HEK293 (cell line): Measurements from ENCODE around the gene SLC8A1.

ENCODE experiments used
- CTCF ChIA-PET: fragments of 350-600 bp; formaldehyde crosslinking; extraction: SDS; loops from one replicate; lab custom pipeline; 2021; ENCODE audit warnings: antibody characterized with exemption; lab: Yijun Ruan, JAX
- POLR2A ChIA-PET: fragments of 300-600 bp; formaldehyde crosslinking; extraction: SDS; loops from one replicate; lab custom pipeline; 2020; ENCODE audit warnings: antibody characterized with exemption, inconsistent platforms; lab: Yijun Ruan, JAX
- H3K27ac ChIP-seq: fragments of 200-500 bp; sonication (Bioruptor generic); 2 replicates; pipeline ENCODE4 v1.5.1; 2014; ENCODE audit warnings: low read depth, low read length, control low read depth, inconsistent platforms; ENCODE audit errors: extremely low read depth
- H3K36me3 ChIP-seq, 2 experiments: fragments of 200-500 bp in 1 of 2; sonication (Bioruptor generic) in 1 of 2; 1 replicate in 1 of 2; 2 replicates in 1 of 2; pipeline ENCODE4 v1.5.1; 2014 to 2017; ENCODE audit warnings: inconsistent platforms in 2 of 2, low read length in 2 of 2; ENCODE audit not compliant: control insufficient read depth in 2 of 2, insufficient read depth in 1 of 2
- H3K4me1 ChIP-seq: fragments of 200-500 bp; sonication (Bioruptor generic); 2 replicates; pipeline ENCODE4 v1.5.1; 2014; ENCODE audit warnings: mild to moderate bottlenecking, low read length, inconsistent platforms; ENCODE audit not compliant: control insufficient read depth, insufficient read depth
- H3K4me3 ChIP-seq: 2 replicates; pipeline ENCODE4 v1.5.1; 2011; ENCODE audit warnings: low read depth, mild to moderate bottlenecking, control low read depth, low read length, moderate library complexity
- H3K9me3 ChIP-seq: fragments of 200-500 bp; sonication (Bioruptor generic); 2 replicates; pipeline ENCODE4 v1.5.1; 2014; ENCODE audit warnings: low read depth, low read length, inconsistent platforms; ENCODE audit not compliant: control insufficient read depth, insufficient read depth
- GLI2 ChIP-seq: fragments of 450-650 bp; formaldehyde crosslinking; IDR thresholded peaks from 2 replicates; pipeline ENCODE4; 2017; ENCODE audit warnings: missing biosample characterization, missing genetic modification characterization, low read depth, borderline replicate concordance
- GLIS1 ChIP-seq: fragments of 450-650 bp; formaldehyde crosslinking; IDR thresholded peaks from 2 replicates; pipeline ENCODE4 v1.5.1; 2016; ENCODE audit warnings: missing biosample characterization, missing genetic modification characterization
- HOXA7 ChIP-seq: sonication (generic); formaldehyde crosslinking; IDR thresholded peaks from 2 replicates; pipeline ENCODE4 v1.8.1; 2022; ENCODE audit warnings: missing genetic modification reagents, borderline replicate concordance
- SALL2 ChIP-seq: fragments of 450-650 bp; formaldehyde crosslinking; IDR thresholded peaks from 2 replicates; pipeline ENCODE4 v1.5.0; 2017; ENCODE audit warnings: missing biosample characterization, mild to moderate bottlenecking, missing genetic modification characterization, borderline replicate concordance
- ZBTB21 ChIP-seq: fragments of 450-650 bp; formaldehyde crosslinking; IDR thresholded peaks from 2 replicates; pipeline ENCODE4 v1.5.1; 2017; ENCODE audit warnings: missing biosample characterization, missing genetic modification characterization
- ZNF114 ChIP-seq: fragments of 450-650 bp; formaldehyde crosslinking; IDR thresholded peaks from 2 replicates; pipeline ENCODE4 v1.5.0; 2017; ENCODE audit warnings: missing biosample characterization, missing genetic modification characterization
- ZNF140 ChIP-seq: fragments of 450-650 bp; formaldehyde crosslinking; IDR thresholded peaks from 2 replicates; pipeline ENCODE4 v1.5.1; 2016; ENCODE audit warnings: missing biosample characterization, missing genetic modification characterization
- ZNF211 ChIP-seq: fragments of 450-650 bp; formaldehyde crosslinking; IDR thresholded peaks from 2 replicates; pipeline ENCODE4 v1.5.1; 2016; ENCODE audit warnings: low read depth, missing biosample characterization, missing genetic modification characterization
- ZNF223 ChIP-seq: fragments of 450-650 bp; formaldehyde crosslinking; IDR thresholded peaks from 2 replicates; pipeline ENCODE4 v1.5.1; 2016; ENCODE audit warnings: missing biosample characterization, missing genetic modification characterization
- ZNF274 ChIP-seq, 2 experiments: fragments of 200-500 bp in 1 of 2; fragments of 450-650 bp in 1 of 2; sonication (Bioruptor generic) in 1 of 2; formaldehyde crosslinking in 1 of 2; IDR thresholded peaks; 2 replicates each; pipeline versions ENCODE4 v1.5.1 to v1.6.1; 2014 to 2016; ENCODE audit warnings: borderline replicate concordance in 1 of 2, inconsistent platforms in 1 of 2, low read length in 1 of 2, missing biosample characterization in 1 of 2, missing genetic modification characterization in 1 of 2
- ZNF350 ChIP-seq: fragments of 450-650 bp; formaldehyde crosslinking; IDR thresholded peaks from 2 replicates; pipeline ENCODE4 v1.5.0; 2017; ENCODE audit warnings: missing biosample characterization, mild to moderate bottlenecking, missing genetic modification characterization
- ZNF510 ChIP-seq: fragments of 450-650 bp; formaldehyde crosslinking; IDR thresholded peaks from 2 replicates; pipeline ENCODE4 v1.5.1; 2018; ENCODE audit warnings: mild to moderate bottlenecking, missing genetic modification characterization, missing biosample characterization; ENCODE audit not compliant: insufficient replicate concordance
- ZNF548 ChIP-seq: fragments of 450-650 bp; formaldehyde crosslinking; IDR thresholded peaks from 2 replicates; pipeline ENCODE4 v1.5.1; 2016; ENCODE audit warnings: missing biosample characterization, missing genetic modification characterization
- ZNF555 ChIP-seq: fragments of 450-650 bp; formaldehyde crosslinking; conservative IDR thresholded peaks from 2 replicates; pipeline ENCODE4 v1.5.1; 2017; ENCODE audit warnings: missing biosample characterization, mild to moderate bottlenecking, missing genetic modification characterization, inconsistent platforms
- ZNF561 ChIP-seq: fragments of 450-650 bp; IDR thresholded peaks from 2 replicates; pipeline ENCODE4 v1.5.1; 2018; ENCODE audit warnings: missing biosample characterization, missing genetic modification characterization, borderline replicate concordance
- ZNF623 ChIP-seq: fragments of 450-650 bp; formaldehyde crosslinking; IDR thresholded peaks from 2 replicates; pipeline ENCODE4 v1.5.1; 2016; ENCODE audit warnings: missing biosample characterization, missing genetic modification characterization
- ZNF624 ChIP-seq: fragments of 450-650 bp; formaldehyde crosslinking; IDR thresholded peaks from 2 replicates; pipeline ENCODE4 v1.5.1; 2017; ENCODE audit warnings: missing biosample characterization, missing genetic modification characterization
- ZNF658 ChIP-seq: fragments of 450-650 bp; formaldehyde crosslinking; IDR thresholded peaks from 2 replicates; pipeline ENCODE4; 2016; ENCODE audit warnings: missing biosample characterization, missing genetic modification characterization
- ZNF747 ChIP-seq: fragments of 450-650 bp; formaldehyde crosslinking; IDR thresholded peaks from 2 replicates; pipeline ENCODE4 v1.5.1; 2016; ENCODE audit warnings: missing biosample characterization, missing genetic modification characterization
- ZNF785 ChIP-seq: fragments of 450-650 bp; formaldehyde crosslinking; IDR thresholded peaks from 2 replicates; pipeline ENCODE4 v1.5.1; 2016; ENCODE audit warnings: missing biosample characterization, missing genetic modification characterization
- ZSCAN16 ChIP-seq: fragments of 450-650 bp; formaldehyde crosslinking; IDR thresholded peaks from 2 replicates; pipeline ENCODE4 v1.5.1; 2016; ENCODE audit warnings: missing biosample characterization, missing genetic modification characterization
- ZSCAN30 ChIP-seq: fragments of 450-650 bp; IDR thresholded peaks from 2 replicates; pipeline ENCODE4 v1.5.1; 2018; ENCODE audit warnings: missing biosample characterization, mild to moderate bottlenecking, missing genetic modification characterization, moderate library complexity
- TF ChIP-seq, protein P1 (sequence below): fragments of 450-650 bp; formaldehyde crosslinking; IDR thresholded peaks from 2 replicates; pipeline ENCODE4 v1.5.1; 2016; ENCODE audit warnings: missing biosample characterization, missing genetic modification characterization
- TF ChIP-seq, protein P2 (sequence below): fragments of 450-650 bp; formaldehyde crosslinking; IDR thresholded peaks from 2 replicates; pipeline ENCODE4 v1.5.1; 2016; ENCODE audit warnings: missing biosample characterization, missing genetic modification characterization
- TF ChIP-seq, protein P3 (sequence below): fragments of 450-650 bp; formaldehyde crosslinking; IDR thresholded peaks from 2 replicates; pipeline ENCODE4 v1.5.1; 2017; ENCODE audit warnings: missing biosample characterization, missing genetic modification characterization
- TF ChIP-seq, protein P4 (sequence below): fragments of 450-650 bp; formaldehyde crosslinking; IDR thresholded peaks from 2 replicates; pipeline ENCODE4 v1.5.1; 2017; ENCODE audit warnings: missing biosample characterization, mild to moderate bottlenecking, missing genetic modification characterization, moderate library complexity
- TF ChIP-seq, protein P5 (sequence below): fragments of 450-650 bp; formaldehyde crosslinking; IDR thresholded peaks from 2 replicates; pipeline ENCODE4 v1.5.1; 2016; ENCODE audit warnings: missing biosample characterization, missing genetic modification characterization

Gene SLC8A1

DNA sequence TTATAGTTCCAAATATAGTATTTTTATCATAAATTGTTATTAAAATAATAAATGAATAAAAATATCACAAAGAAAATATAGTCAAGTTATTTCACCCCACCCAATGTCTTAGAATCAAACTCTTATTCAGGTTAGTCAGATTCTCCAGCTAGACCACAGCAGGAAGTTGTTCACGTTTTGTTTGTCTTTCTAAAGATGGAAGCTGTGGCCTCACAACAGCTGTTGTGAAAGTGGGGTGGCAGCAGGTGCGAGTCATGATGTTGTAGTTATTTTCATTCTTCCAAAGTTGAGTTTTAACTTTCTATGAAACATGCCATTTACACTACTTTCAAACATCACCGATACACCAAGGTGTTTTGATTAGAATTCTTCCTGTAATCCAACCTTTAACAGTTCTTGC is 272.9 kb downstream of the SLC8A1 start:
- H3K4me3 ChIP-seq, result no peak overlapping the region
- CTCF ChIA-PET, result interaction anchor here (0.7 kb wide), 1 partner anchor 86 kb away, joined by 3 read pairs; no protein-coding TSS in a partner anchor
- no peaks in the 10 kb centered on the region for H3K36me3 ChIP-seq
- no peak for TF ChIP-seq HOXA7 (CRISPR knock-in tag)
- TF ChIP-seq GLIS1 (tag by site-specific recombination), result no peak
- no peak for TF ChIP-seq ZNF561 (tag by site-specific recombination)
- TF ChIP-seq ZSCAN16, result no peak
- TF ChIP-seq ZNF350 (tag by site-specific recombination), result no peak
- TF ChIP-seq, protein P1, sequence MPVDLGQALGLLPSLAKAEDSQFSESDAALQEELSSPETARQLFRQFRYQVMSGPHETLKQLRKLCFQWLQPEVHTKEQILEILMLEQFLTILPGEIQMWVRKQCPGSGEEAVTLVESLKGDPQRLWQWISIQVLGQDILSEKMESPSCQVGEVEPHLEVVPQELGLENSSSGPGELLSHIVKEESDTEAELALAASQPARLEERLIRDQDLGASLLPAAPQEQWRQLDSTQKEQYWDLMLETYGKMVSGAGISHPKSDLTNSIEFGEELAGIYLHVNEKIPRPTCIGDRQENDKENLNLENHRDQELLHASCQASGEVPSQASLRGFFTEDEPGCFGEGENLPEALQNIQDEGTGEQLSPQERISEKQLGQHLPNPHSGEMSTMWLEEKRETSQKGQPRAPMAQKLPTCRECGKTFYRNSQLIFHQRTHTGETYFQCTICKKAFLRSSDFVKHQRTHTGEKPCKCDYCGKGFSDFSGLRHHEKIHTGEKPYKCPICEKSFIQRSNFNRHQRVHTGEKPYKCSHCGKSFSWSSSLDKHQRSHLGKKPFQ, result no peak
- TF ChIP-seq ZNF223 (tag by site-specific recombination), result no peak
- TF ChIP-seq, protein P2, sequence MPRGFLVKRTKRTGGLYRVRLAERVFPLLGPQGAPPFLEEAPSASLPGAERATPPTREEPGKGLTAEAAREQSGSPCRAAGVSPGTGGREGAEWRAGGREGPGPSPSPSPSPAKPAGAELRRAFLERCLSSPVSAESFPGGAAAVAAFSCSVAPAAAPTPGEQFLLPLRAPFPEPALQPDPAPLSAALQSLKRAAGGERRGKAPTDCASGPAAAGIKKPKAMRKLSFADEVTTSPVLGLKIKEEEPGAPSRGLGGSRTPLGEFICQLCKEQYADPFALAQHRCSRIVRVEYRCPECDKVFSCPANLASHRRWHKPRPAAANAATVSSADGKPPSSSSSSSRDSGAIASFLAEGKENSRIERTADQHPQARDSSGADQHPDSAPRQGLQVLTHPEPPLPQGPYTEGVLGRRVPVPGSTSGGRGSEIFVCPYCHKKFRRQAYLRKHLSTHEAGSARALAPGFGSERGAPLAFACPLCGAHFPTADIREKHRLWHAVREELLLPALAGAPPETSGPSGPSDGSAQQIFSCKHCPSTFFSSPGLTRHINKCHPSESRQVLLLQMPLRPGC (tag by site-specific recombination), result no peak
- no peak for TF ChIP-seq ZNF510 (tag by site-specific recombination)
- TF ChIP-seq ZNF274 (IDR thresholded peaks at IDR 0.05; ENCODE audit: low read length), result no peak
- TF ChIP-seq ZNF274 (tag by site-specific recombination; IDR thresholded peaks at IDR 0.05; ENCODE audit: borderline replicate concordance), result no peak
- TF ChIP-seq, protein P3, sequence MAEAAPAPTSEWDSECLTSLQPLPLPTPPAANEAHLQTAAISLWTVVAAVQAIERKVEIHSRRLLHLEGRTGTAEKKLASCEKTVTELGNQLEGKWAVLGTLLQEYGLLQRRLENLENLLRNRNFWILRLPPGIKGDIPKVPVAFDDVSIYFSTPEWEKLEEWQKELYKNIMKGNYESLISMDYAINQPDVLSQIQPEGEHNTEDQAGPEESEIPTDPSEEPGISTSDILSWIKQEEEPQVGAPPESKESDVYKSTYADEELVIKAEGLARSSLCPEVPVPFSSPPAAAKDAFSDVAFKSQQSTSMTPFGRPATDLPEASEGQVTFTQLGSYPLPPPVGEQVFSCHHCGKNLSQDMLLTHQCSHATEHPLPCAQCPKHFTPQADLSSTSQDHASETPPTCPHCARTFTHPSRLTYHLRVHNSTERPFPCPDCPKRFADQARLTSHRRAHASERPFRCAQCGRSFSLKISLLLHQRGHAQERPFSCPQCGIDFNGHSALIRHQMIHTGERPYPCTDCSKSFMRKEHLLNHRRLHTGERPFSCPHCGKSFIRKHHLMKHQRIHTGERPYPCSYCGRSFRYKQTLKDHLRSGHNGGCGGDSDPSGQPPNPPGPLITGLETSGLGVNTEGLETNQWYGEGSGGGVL (tag by site-specific recombination), result no peak
- TF ChIP-seq, protein P4, sequence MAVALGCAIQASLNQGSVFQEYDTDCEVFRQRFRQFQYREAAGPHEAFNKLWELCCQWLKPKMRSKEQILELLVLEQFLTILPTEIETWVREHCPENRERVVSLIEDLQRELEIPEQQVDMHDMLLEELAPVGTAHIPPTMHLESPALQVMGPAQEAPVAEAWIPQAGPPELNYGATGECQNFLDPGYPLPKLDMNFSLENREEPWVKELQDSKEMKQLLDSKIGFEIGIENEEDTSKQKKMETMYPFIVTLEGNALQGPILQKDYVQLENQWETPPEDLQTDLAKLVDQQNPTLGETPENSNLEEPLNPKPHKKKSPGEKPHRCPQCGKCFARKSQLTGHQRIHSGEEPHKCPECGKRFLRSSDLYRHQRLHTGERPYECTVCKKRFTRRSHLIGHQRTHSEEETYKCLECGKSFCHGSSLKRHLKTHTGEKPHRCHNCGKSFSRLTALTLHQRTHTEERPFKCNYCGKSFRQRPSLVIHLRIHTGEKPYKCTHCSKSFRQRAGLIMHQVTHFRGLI (tag by site-specific recombination), result no peak
- H3K27ac ChIP-seq, result no peak overlapping the region
- H3K9me3 ChIP-seq, result no peaks in the 10 kb centered on the region
- H3K4me1 ChIP-seq, result no peaks in the 10 kb centered on the region
- POLR2A ChIA-PET, result no interaction called here

DNA sequence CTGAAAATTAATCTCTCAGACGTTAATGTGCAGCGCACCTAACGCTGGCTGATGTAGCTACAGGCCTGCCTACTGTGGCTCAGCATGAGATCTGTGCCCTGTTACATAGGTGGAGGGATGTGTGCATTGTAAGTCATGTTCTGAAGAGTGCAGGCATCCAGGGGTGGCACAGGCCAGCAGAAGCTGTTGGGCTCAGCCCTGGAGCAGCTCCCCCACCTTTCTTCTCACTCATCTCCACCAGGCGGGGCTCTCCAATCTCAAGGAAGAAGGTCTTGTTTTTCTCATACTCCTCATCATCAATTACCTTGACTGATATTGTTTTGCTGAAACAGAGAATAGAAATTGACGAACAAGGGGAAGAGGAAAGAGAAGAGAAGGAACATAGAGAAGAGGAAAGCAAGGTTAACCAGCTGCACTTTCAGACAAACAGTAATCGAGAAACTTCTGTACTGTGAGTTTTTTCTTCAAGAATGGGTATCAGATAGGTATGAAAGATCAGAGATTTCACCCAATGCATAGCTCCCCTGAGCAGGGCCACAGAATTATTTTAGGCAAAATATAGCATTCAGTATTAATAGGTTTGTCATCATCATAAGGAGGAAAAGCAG is 273.6 kb downstream of the SLC8A1 start:
- ChIA-PET CTCF (interaction anchor here (0.7 kb wide), 1 partner anchor 85 kb away, joined by 3 read pairs; no protein-coding TSS in a partner anchor), POLR2A (no interaction called here)
- no peak for TF ChIP-seq ZNF658 (tag by site-specific recombination)
- TF ChIP-seq ZNF114 (tag by site-specific recombination), result no peak
- no peak for TF ChIP-seq GLI2 (tag by site-specific recombination)
- no peak for TF ChIP-seq ZNF785 (tag by site-specific recombination)
- no peak for TF ChIP-seq ZNF211 (tag by site-specific recombination)
- TF ChIP-seq ZSCAN30 (tag by site-specific recombination), result no peak
- TF ChIP-seq, protein P5, sequence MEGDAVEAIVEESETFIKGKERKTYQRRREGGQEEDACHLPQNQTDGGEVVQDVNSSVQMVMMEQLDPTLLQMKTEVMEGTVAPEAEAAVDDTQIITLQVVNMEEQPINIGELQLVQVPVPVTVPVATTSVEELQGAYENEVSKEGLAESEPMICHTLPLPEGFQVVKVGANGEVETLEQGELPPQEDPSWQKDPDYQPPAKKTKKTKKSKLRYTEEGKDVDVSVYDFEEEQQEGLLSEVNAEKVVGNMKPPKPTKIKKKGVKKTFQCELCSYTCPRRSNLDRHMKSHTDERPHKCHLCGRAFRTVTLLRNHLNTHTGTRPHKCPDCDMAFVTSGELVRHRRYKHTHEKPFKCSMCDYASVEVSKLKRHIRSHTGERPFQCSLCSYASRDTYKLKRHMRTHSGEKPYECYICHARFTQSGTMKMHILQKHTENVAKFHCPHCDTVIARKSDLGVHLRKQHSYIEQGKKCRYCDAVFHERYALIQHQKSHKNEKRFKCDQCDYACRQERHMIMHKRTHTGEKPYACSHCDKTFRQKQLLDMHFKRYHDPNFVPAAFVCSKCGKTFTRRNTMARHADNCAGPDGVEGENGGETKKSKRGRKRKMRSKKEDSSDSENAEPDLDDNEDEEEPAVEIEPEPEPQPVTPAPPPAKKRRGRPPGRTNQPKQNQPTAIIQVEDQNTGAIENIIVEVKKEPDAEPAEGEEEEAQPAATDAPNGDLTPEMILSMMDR, result no peak
- no peak for TF ChIP-seq ZNF623 (tag by site-specific recombination)
- no peak for TF ChIP-seq ZBTB21 (tag by site-specific recombination)
- no peak for TF ChIP-seq SALL2 (tag by site-specific recombination)
- TF ChIP-seq ZNF510 (tag by site-specific recombination), result no peak
- no peak for TF ChIP-seq ZNF555
- TF ChIP-seq ZNF548, result no peak
- TF ChIP-seq ZNF624 (tag by site-specific recombination), result no peak
- TF ChIP-seq ZNF747, result no peak
- TF ChIP-seq ZNF140 (tag by site-specific recombination), result no peak

More for the DNA sequence above, 273.6 kb downstream of the SLC8A1 start:
- Histone ChIP-seq H3K4me3 (no peak overlapping the region), H3K36me3 (no peaks in the 10 kb centered on the region), H3K4me1 (no peaks in the 10 kb centered on the region), H3K9me3 (no peaks in the 10 kb centered on the region), H3K27ac (no peak overlapping the region)
